EH (cell line): ENCODE data around the gene SGPL1.
"Not testable (repeated sequence)": the region's sequence is repeated elsewhere in the genome, so short reads cannot be mapped to it uniquely, and the experiment has no call there.

ENCODE experiments used
- DNase-seq: peaks from one replicate; pipeline ENCODE4 v3.0.0-alpha.2; 2015; ENCODE audit warnings: low read depth

SGPL1 gene

DNA sequence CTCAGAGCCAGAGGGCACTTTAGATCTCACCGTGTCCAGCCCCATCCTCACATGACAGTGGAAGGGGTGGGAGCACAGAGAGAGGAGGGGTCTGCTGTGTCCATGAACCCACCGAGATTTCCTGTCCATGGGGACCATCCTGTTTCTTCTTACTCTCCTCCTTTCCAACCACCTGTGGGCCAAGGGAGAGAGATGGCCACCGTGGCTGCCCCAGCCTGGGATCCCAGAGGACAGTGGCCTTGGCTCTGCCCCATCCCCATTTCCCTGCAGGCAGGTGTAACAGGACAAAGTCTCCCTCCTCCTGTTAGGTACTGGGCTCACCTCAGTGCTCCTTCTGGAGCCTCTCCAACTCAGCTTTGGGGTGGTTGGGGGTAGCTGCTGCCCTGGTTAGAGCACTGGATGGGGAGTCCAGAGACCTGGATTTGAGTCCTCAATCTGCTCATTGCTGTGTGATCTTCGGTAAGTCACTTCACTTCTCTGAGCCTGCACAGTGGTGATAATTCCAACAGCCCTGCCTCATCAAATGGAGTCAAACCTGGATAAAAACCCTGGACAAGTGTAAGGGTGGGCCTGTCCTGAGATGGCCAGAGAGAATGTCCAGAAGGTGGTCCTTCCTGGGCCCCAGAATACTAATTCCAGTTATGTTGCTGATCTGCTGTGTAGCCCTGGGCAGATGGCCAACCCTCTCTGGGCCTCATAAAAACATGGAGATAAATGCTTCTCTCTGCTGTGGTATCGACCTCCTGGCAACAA is 90.5 kb downstream of the SGPL1 start:
- no peak for DNase-seq

DNA sequence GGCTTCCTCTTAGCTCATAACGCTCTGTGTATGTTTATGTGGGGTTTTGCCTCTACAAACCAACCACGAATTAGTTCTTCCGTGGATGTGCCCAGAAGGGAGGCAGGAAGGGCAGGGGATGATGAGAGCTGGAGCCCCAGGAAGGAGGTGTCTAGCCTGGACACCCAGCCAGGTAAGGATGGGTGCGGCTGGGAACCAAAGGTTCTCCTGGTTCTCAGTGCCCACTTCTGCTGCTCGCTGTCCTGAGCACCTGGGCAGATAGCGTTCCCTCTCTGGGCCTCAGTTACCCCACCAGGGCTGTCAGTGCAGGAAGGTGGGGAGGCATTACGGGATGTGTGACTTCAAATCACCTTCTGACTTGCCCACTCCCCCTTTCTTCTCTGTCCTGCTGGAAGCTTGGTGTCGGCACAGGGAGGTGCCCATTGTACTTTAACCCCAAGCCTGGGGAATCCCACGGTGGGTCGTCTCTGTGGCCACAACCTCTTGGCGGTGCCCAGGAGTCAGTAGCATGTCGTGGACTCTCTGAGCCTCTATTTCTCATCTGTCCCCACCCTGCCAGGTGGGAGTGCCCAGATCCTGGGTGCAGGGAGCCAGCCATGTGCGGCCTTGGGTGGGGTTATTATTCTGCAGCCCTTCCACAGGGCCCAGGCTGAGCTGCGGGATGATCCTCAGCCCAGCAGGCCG is 91.3 kb downstream of the SGPL1 start:
- DNase-seq = no peak

DNA sequence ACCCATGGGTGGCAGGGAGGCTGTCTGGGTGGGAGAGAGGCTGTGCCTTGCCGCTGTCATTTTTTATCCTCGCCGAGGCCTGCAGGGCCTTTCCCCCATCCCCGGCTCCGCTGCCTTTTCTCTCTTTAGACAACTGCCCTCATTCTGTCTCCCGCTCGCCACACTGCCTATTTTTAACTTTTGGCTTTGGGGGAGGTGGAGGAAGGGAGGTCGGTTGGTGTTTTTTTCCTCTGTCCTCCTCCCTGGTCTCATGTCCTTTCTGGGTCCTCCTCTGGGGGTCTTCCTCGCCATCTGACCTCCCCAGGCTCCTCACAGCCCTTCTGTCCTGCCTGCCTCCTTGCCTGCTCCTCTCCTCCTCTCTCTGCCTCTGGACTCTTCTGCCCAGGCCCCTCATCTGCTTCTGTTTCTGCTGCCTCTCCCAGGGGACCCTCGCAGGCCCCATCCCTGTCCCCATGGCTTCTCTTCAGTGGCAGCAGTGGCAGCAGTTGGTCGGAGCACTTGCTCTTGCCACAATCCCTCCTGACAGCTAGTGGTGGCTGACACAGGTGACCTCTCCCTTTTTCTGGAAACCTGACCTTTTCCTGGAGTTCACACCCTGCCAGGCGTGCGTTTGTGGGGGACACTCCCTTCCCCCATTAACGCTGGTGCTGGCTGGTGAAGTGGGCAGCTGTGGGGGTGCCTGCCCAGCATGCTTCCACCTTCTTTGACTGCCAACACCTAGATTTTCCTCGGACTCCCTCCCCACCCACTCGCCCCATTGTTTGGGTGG is 92.1 kb downstream of the SGPL1 start:
- no peak for DNase-seq

DNA sequence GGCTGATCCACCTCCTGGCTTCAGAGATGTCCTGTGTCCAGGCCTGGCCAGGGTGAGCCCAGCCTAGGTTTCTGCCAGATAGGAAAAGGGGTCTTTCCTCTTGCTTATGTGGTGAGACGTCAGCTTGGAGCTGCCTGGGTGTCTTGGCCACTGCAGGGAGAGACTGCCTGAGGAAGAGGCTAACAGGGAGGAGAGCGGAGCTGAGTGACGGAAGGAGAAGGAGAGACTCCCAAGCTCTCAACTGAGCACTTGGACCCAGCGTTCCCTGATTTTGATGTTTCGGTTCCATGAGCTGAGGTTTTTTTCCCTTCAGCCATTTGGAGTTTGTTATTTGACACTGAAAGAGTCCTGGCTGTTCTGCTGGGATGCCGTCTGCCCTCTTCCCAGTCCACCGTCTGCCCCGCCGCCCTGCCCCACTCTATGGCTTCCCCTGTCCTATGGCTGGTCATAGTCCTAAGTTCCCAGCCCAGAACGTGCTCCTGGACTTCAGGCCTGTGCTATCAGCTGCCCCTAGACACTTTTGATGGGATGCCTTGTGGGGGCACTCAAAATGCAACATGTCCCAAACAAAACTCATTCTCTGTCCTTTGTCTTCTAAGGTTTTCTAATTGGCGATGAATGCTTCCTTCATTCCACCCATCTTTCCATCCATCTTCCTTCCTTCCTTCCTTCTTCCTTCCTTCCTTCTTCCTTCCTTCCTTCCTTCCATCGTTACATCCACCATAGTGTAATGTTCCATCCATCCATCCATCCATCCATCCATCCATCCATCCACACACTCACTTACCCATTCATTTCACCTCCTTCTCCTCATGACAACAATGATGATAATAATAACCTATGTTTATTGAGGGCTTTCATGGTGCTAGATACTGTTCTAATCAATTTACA is 92.9 kb downstream of the SGPL1 start:
- DNase-seq = no peak

DNA sequence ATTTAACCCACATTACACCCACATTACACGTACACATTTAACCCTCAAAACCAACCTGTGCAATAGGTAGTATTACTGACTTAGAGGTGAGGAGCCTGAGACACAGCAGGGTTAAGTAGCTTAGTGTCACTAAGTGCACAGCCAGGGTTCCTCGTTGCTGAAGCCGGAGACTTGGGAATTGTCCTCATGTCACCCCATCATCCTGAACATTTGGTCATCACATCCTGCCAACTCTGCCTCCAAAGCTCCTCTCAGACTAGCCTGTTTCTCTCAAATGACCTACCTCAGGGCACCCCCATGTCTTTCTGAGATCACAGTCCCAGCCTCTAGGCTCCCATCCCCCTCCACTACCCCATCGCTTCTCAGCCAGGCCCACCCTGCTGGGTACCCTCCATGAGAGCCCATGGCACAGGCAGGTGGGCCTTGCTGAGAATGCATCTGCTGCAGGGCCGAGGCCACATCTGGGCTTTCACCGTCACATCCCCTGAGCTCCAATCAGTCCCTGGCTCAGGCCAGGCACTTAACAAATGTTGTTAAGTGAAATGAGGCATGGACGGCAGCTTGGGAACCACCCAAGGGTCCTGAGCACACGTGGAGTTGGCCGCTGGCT is 93.7 kb downstream of the SGPL1 start:
- no peak for DNase-seq

DNA sequence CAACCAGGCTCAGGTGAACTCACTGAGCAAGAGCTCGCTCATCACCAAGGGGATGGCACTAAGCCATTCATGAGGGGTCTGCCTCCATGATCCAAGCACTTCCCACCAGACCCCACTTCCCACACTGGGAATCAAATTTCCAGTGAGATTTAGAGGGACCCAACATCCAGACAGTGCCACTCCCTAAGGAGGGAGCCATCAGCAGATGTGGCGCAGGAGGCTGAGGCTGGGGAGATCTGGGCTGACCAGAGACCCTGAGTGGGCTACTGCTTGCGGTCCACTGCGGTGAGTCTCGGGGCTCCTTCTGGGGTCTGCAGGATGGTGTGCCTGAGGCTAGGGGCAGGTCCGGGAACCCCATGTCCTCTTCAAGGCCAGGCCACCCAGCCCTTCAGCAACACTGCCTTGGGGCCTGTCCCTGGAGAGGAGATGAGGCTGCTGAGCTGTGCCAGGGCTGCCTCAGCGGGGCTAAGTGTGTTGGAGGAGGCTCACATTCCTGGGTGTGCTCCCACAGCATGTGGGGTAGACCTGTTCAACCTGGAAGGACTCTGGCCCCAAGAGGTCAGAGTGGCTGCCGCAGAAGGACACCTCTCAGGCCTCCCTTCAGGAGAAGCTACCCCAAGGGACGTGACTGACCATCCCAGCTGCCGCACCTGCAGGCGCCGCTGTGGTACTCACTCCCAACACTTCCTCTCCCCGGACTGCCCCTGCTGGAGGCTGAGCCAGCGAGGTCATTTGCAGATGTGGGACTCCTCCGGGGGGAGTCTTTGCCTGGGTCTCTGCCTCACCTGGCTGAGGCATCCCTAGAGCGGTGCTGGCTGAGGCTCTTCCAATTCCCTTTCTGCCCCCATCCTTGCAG is 95.0 kb downstream of the SGPL1 start:
- no peak for DNase-seq

DNA sequence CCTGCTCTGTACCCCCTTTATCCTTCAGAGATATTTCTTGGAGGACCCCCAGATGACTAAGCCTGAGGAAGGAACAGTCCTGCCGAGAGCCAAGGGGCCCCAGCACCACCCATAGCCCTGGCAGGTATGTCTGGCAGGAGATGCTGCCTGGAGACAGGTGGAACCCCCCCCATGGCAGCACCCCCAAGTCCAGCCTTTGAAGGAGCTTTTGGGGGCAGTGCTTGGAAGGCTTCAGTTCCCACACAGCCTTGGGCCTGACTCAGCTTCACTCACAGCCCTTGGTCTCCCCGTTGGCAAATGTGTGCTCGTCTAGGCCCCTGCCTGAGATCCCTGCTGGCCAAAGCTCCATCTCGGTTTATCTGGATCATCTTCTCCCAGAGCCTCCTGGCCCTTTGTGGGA is 95.6 kb downstream of the SGPL1 start:
- no peak for DNase-seq

DNA sequence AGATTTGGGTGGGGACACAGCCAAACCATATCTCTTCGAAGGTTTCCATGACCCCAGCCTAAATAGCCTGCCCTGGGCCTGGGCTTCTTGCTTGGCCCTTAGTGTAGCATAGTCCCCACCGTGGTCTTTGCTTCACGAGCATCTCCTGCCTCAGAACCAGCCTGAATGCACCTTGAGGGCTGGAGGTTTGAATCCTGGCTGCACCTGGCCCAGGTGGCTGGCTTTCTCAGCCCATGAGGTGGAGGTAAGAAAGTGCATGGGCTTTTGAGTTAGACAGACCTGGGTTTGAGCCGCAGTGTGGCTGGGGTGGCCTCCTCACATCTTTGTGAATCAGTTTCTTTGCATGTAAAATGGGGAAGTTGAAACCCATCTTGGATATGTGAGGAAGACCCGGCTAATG is 96.8 kb downstream of the SGPL1 start:
- DNase-seq = no peak

DNA sequence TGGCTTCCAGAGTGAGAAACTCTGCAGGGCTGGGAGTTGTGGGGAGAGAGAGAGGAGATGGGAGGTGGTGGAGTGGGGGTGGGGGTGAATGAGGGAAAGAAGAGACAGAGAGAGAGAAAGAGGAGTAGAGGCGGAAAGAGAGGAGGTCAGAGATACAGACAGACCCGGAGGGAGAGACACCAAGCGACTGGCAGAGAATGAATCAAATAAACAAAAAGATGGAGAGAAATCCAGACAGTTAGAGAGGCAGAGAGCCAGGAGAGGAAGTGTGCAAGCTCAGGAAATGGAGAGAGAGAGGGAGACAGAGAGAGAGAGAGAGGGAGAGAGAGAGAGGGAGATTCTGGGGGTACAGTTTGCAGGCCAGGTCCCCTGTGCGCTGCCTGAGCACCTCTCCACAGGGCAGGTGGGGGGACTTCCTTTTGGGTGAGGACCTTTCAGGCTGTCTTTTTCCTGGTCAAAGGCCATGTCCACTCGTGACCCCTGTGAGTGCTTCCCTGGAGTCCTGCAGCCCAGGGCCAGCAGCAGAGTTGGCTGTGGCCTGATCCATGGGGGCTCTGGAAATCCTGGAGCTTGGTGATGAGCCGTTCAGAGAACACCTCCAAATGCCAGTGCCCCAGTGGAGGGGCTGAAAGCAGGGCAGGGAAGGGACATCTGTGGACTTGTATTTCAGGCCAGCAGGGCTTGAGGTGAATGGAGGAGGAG is 97.6 kb downstream of the SGPL1 start:
- no peak for DNase-seq

DNA sequence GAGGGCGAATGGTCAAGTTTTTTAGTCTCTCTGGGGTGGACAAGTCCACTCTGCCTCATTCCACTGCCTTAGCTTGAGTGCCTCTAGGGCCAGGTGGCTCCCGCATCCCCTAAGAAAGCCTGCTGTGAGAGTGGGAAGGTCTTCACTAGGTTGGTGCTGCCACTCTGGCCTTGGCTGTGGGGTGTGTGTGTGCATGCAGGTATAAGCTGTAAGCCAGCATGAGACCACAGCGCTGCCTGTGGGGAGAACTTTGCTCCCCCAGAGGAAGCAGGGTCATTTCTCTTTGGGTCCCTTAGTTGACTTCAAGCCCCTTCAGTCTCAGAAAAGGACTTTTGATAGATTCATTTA is 98.1 kb downstream of the SGPL1 start:
- DNase-seq = no peak

DNA sequence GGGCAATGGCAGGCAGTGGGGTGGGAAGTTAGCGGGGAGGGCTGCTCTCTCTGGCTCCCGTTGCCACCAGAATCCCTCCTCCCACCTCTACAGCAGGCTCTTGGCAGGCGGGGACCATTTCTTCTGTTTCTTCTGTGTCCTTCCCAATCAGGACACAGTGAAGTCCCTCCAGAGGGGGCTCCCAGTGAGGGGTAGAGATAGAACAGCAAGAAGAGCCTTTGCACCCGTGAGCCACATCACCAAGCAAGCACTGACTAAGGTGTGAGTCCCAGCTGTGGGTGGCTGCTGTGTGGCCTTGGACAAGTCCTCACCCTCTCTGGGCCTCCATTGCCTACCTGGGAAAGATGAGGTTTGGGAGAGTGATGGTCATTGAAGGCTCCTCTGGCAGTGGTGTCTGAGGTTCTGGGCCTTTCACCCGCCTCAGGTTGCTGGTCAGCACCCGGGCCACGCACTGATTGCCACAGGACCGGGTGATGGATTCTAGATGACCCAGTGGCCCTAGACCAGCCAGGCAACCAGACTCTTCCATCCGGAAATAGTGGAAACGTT is 98.6 kb downstream of the SGPL1 start:
- DNase-seq = no peak

DNA sequence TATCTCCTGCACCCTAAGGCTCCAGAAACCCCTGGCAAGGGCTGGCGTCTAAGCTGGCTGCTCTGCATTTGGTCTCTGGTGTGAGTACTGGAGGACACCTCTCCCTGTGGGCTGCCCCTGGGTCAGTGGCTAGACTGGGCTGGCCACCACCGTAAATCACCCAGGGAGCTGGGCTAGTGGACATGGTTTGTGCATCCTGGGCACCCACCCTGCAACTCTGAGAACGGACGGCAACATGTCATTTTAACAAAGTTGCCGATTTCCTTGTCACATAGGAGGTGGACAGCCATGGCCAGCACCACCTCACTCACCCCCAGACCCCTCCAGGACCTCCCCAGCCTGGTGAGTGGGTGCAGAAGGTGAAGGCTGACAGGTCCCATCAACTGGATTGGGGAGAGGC is 99.5 kb downstream of the SGPL1 start:
- DNase-seq = no peak

DNA sequence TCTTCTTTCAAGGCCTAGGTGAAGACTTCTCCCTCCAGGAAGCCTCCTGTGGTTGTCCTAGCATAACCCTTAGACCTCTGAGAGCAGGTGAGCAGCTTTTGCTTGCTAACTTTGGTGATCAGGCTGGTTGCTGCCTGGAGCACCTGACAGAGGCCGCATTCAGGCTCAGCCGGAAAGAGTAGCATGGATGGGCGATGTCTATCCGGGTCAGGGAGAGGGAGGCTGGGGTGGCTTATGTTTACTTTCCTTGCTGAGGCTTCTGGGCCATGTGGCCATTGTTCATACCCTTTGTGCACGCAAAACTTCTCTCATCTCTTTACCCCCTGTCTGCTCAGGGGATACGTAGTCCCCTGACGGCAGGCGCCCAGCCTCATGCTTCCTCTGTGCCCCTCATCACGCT is 100.1 kb downstream of the SGPL1 start:
- DNase-seq = no peak

DNA sequence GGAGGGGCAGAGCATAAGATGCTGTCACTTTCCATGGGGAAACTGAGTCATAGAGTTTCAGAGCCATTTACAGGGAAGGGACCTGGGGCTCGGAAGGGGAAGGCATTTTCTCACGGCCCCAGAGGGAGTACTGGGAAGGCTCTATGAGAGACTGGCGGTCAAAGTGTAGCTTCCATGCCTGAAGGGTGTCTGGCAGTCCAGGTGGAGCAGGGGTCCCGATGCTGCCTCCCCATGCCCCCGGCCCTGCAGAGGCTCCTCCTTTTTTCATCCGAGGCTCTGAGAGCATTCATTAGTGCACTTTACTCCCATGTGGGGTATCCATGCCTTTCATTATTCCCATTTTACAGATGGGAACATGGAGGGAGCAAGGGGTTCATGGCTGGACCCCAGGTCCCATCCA is 100.5 kb downstream of the SGPL1 start:
- DNase-seq = no peak

DNA sequence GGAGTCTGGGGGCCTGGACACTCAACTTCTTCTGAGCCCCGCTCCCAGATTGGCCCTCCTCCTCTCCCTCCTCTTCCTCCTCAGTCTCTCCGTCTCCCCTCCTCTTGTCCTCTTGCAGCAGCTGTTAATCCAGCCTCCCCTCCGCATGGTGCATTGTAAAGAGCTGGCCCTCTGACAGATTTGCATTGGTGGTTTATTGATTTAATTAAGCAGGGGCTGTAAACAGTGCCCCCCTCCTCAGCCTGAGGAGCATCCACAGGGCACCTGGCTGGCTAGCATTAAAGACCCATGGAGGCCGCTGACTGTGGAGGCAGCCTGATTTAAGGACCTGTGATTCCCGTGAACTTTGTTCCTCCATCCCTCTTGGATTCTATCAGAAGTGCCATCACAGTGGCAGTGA is 101.5 kb downstream of the SGPL1 start:
- DNase-seq = no peak

DNA sequence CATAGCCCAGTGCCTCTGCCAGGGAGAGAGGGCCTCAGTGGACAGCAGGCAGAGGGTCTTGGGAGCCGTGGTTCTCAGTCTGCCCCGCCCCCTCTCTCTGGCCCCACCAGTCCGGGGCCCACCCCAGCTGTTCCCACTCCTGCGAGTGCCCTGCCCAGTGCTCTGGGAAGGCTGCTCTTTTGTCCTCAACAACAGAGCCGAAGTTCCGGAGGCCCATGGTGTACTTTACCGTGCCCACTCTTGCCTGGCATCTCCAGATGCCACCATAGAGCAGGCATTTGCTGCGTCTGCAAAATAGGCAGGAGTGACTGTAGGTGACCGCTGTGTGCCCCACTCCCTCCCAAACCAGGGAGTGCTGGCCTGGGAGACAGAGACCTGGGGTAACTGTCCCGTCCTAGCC is 101.9 kb downstream of the SGPL1 start:
- no peak for DNase-seq

DNA sequence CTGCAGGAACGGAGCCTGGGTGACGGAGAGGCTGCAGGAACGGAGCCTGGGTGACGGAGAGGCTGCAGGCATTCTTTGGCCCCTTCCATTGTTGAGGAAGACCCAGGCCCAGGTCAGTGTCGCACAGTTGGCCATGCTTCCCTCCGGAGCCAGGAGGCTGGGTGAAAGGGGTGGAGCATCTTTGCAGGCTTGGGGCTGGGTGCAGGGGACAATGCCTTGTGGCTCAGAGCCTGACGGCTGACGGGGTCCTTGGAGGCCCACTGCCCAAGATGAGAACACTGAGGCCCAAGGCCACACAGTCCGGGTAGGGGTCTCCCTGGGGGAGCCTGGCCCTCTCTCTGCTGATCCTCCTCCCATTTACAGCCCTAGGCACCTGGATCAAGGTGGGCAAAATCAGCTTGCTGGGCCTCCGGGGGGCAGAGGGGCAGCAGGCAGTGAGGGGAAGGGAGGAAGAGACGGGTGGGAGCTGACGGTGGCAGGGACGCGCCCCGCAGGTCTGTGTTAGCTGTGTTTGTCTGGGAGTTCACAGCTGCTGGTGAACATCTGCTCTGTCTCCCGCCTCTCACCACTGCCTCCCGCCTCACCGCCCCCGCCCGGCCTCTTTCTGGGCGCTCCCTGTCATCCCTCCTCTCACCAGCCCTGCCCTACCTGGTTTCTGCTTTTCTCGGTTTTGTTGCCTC is 103.2 kb downstream of the SGPL1 start:
- no peak for DNase-seq

DNA sequence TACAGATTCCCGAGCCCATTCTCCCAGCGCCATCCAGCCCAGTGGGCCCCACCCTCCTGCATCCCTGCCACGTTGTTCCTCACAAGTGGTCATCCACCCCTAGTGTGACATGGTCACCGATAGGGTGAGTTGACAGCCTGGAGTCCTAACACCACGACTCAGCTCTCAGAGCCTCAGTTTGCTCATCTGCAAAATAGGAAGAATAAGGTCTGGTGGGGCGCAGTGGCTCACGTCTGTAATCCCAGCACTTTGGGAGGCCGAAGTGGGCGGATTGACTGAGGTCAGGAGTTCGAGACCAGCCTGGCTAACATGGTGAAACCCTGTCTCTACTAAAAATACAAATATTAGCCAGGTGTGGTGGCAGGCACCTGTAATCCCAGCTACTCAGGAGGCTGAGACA is 104.2 kb downstream of the SGPL1 start:
- not testable (repeated sequence) for DNase-seq

DNA sequence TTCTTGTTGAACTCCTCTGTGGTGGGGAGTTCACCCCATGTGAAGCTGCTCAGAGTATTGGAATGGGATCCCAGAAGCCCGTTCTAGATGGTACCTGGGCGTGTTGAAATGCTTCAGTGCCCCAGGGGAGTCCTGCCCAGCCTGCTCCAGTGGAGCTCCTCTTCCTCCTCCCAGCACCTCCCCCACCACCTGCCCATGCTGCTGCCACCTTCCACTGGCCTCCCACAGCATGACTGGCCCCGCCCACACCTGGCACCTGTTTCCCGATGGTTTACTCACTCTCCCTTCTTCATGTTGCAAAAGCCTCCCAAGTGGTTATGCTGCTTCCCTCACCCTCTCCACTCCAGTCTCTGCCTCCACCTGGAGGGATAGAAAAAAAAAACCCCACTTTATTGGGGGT is 104.8 kb downstream of the SGPL1 start:
- DNase-seq = no peak
